ENCODE results near the gene SGMS2. TPM values are rescaled to one million over a fixed set of nuclear protein-coding genes. Genes with fewer than 3 reads are reported as not detected.

The SGMS2 gene
- total and polyA plus RNA-seq, 2 of the 13 experiments (the other 11 are each of a cell fraction or from before 2014, with no cell fraction given) = 1.2 to 1.7 TPM

DNA sequence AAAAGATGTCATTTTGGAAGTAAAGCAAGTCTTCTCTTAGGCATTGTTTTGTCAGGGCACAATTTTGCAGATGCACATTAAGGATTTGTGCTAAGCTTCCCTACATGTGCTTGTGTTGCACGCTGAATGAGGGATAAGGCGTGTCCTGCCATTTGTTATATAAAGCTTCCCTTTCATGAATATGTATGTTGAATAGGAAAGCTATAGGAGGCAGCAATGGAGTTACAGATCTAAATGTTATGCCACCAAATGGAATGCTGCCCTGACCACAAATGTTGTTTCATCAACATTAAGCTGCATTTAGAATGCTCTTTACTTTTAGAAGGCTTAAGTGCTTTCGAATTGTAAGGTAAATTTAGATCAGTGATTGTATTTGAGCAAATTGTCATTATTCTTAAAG lies 20.9 kb downstream of the SGMS2 start:
- ATAC-seq = no peak
- Histone ChIP-seq H3K27me3 (ENCODE audit: control insufficient read depth in 1 of 2, insufficient read depth in 2 of 2, low read length in 2 of 2) (no peaks in the 10 kb centered on the region), H3K4me3 (replicated peaks in 1 of 3; ENCODE audit: insufficient read depth in 1 of 3, low read depth in 2 of 3, low read length in 3 of 3) (no peak overlapping the region), H4K20me1 (ENCODE audit: insufficient read depth, low read length) (no peaks in the 10 kb centered on the region), H3K9ac (ENCODE audit: insufficient read depth, low read depth, low read length) (no peak overlapping the region), H3K4me2 (ENCODE audit: low read depth, low read length) (no peak overlapping the region), H3K9me3 (ENCODE audit: low read length) (no peaks in the 10 kb centered on the region), H3K79me2 (ENCODE audit: insufficient read depth, low read length) (no peaks in the 10 kb centered on the region), H3K4me1 (ENCODE audit: insufficient read depth, low read length) (peaks cover 8% of the 10 kb centered on the region; the same call in 1 of the 2 replicates), H2AFZ (ENCODE audit: low read length) (no peak overlapping the region), H3K27ac (ENCODE audit: extremely low read length, insufficient read depth, low read length) (no peak overlapping the region), H3K36me3 (replicated peaks in 1 of 2; ENCODE audit: control insufficient read depth in 1 of 2, insufficient read depth in 2 of 2, low read length in 2 of 2) (no peaks in the 10 kb centered on the region)
- no peak for FAIRE-seq
- no peak for DNase-seq (ENCODE audit: low spot score)
- intact Hi-C loops (cut with micrococcal nuclease; ENCODE audit: unreplicated experiment) = no loop called here
- ChIA-PET CTCF (ENCODE audit: low intra/inter-chr PET ratio, low total read pairs) (no interaction called here), POLR2A (no interaction called here)
- in situ Hi-C loops (cut with HindIII; ENCODE audit: extremely low pct_ligation_motif_present, low pct_unique_long_range_greater_than_20kb) = no loop called here
- 90% methylated on average over 3 of the region's 3 CpGs for WGBS (ENCODE audit: low lambda C conversion rate)
- BruUV-seq (replicated peaks) = no TSS peak
- no peak for TF ChIP-seq BRD4 (CRISPR knock-in tag; IDR thresholded peaks at IDR 0.05)
- no peak for TF ChIP-seq ZNF280D (CRISPR knock-in tag; IDR thresholded peaks at IDR 0.05)
- TF ChIP-seq REXO4 (CRISPR knock-in tag; IDR thresholded peaks at IDR 0.05; ENCODE audit: borderline replicate concordance) = no peak
- TF ChIP-seq KLF6 (CRISPR knock-in tag; IDR thresholded peaks at IDR 0.05) = no peak
- no peak for TF ChIP-seq MAFF (IDR thresholded peaks at IDR 0.05; ENCODE audit: low read depth, low read length)
- TF ChIP-seq KLF9 (CRISPR knock-in tag; IDR thresholded peaks at IDR 0.05; ENCODE audit: low read depth) = no peak
- TF ChIP-seq SPEN (CRISPR knock-in tag; IDR thresholded peaks at IDR 0.05; ENCODE audit: low read depth) = no peak
- TF ChIP-seq SETDB1 (CRISPR knock-in tag; IDR thresholded peaks at IDR 0.05; ENCODE audit: borderline replicate concordance) = no peak
- no peak for TF ChIP-seq HDAC2 (CRISPR knock-in tag; IDR thresholded peaks at IDR 0.05)
- no peak for TF ChIP-seq ZNF205 (CRISPR knock-in tag; IDR thresholded peaks at IDR 0.05)
- no peak for TF ChIP-seq BHLHE40 (IDR thresholded peaks at IDR 0.05; ENCODE audit: low read length)
- TF ChIP-seq, protein P1, sequence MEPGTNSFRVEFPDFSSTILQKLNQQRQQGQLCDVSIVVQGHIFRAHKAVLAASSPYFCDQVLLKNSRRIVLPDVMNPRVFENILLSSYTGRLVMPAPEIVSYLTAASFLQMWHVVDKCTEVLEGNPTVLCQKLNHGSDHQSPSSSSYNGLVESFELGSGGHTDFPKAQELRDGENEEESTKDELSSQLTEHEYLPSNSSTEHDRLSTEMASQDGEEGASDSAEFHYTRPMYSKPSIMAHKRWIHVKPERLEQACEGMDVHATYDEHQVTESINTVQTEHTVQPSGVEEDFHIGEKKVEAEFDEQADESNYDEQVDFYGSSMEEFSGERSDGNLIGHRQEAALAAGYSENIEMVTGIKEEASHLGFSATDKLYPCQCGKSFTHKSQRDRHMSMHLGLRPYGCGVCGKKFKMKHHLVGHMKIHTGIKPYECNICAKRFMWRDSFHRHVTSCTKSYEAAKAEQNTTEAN (CRISPR knock-in tag; conservative IDR thresholded peaks at IDR 0.05) = no peak
- TF ChIP-seq HNRNPUL1 (IDR thresholded peaks at IDR 0.05; ENCODE audit: low read depth, low read length) = no peak
- TF ChIP-seq ETV6 (CRISPR knock-in tag; conservative IDR thresholded peaks at IDR 0.05) = no peak
- no peak for TF ChIP-seq ZSCAN12 (CRISPR knock-in tag; IDR thresholded peaks at IDR 0.05)
- no peak for TF ChIP-seq ZNF747 (CRISPR knock-in tag; IDR thresholded peaks at IDR 0.05; ENCODE audit: borderline replicate concordance)
- TF ChIP-seq, protein P2, sequence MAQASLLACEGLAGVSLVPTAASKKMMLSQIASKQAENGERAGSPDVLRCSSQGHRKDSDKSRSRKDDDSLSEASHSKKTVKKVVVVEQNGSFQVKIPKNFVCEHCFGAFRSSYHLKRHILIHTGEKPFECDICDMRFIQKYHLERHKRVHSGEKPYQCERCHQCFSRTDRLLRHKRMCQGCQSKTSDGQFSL (CRISPR knock-in tag; IDR thresholded peaks at IDR 0.05) = no peak
